ENCODE results near the gene DCDC2C.

DNA sequence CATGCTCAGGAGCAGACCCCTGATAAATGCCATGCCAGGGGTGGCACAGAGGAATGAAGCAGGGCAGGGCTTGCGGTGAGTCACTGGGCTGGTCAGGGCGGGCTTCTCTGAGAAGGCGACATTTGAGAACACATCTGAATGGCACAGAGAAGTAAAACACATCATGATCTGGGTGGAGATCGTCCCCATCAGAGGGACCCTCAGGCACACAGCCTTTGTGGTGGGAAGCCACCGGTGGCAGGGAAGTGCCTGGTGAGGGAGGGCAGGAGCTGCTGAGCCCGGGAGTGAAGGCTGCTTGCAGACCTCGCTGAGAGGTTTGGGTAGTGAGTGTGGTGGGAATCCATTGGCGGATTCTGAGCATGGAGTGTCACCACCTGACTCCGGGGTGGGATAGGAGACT is 44.5 kb downstream of the DCDC2C start:
- TF ChIP-seq, protein P1, sequence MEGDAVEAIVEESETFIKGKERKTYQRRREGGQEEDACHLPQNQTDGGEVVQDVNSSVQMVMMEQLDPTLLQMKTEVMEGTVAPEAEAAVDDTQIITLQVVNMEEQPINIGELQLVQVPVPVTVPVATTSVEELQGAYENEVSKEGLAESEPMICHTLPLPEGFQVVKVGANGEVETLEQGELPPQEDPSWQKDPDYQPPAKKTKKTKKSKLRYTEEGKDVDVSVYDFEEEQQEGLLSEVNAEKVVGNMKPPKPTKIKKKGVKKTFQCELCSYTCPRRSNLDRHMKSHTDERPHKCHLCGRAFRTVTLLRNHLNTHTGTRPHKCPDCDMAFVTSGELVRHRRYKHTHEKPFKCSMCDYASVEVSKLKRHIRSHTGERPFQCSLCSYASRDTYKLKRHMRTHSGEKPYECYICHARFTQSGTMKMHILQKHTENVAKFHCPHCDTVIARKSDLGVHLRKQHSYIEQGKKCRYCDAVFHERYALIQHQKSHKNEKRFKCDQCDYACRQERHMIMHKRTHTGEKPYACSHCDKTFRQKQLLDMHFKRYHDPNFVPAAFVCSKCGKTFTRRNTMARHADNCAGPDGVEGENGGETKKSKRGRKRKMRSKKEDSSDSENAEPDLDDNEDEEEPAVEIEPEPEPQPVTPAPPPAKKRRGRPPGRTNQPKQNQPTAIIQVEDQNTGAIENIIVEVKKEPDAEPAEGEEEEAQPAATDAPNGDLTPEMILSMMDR (conservative IDR thresholded peaks at IDR 0.05; ENCODE audit: low read depth, low read length) = no peak
- no peak for TF ChIP-seq EZH2 (IDR thresholded peaks at IDR 0.05; ENCODE audit: low read length, unreplicated experiment)
- TF ChIP-seq EZH2phosphoT487 (IDR thresholded peaks at IDR 0.05; ENCODE audit: borderline replicate concordance, low read length) = no peak
